ENCODE results near the gene HSF4.

Gene HSF4

GRCh38 chr16:67137605-67138004 is 26.9 kb upstream of the HSF4 start:
- no peaks in the 10 kb centered on the region for H3K9me3 ChIP-seq (ENCODE audit: severe bottlenecking)
- no peaks in the 10 kb centered on the region for H3K4me1 ChIP-seq (ENCODE audit: insufficient read depth, poor library complexity, severe bottlenecking)
- DNase-seq (ENCODE audit: low spot score) = no peak
- H3K4me3 ChIP-seq (ENCODE audit: severe bottlenecking) = no peak overlapping the region
- no peak overlapping the region for H3K27ac ChIP-seq (ENCODE audit: poor library complexity, severe bottlenecking)
- H3K36me3 ChIP-seq (ENCODE audit: low read depth) = peaks cover 71% of the 10 kb centered on the region
- H3K27me3 ChIP-seq (ENCODE audit: insufficient read depth, poor library complexity, severe bottlenecking) = no peaks in the 10 kb centered on the region
- ATAC-seq (ENCODE audit: low read depth) = no peak
- TF ChIP-seq CTCF (IDR thresholded peaks at IDR 0.05; ENCODE audit: poor library complexity, severe bottlenecking) = no peak

- TF ChIP-seq CTCF (IDR thresholded peaks at IDR 0.05; ENCODE audit: poor library complexity, severe bottlenecking) = no peak
- no peak for ATAC-seq (ENCODE audit: low read depth)
- Histone ChIP-seq H3K27me3 (ENCODE audit: insufficient read depth, poor library complexity, severe bottlenecking) (no peaks in the 10 kb centered on the region), H3K4me1 (ENCODE audit: insufficient read depth, poor library complexity, severe bottlenecking) (no peaks in the 10 kb centered on the region), H3K27ac (ENCODE audit: poor library complexity, severe bottlenecking) (no peak overlapping the region), H3K4me3 (ENCODE audit: severe bottlenecking) (no peak overlapping the region), H3K9me3 (ENCODE audit: severe bottlenecking) (no peaks in the 10 kb centered on the region), H3K36me3 (ENCODE audit: low read depth) (peaks cover 80% of the 10 kb centered on the region)
- DNase-seq (ENCODE audit: low spot score) = no peak
Measured at GRCh38 chr16:67141391-67141790, 23.2 kb upstream of the HSF4 start.

- no peak overlapping the region for H3K27ac ChIP-seq (ENCODE audit: poor library complexity, severe bottlenecking)
- TF ChIP-seq CTCF (IDR thresholded peaks at IDR 0.05; ENCODE audit: poor library complexity, severe bottlenecking) = no peak
Measured at GRCh38 chr16:67142342-67142741, 22.2 kb upstream of the HSF4 start.

GRCh38 chr16:67144943-67145342 is 19.6 kb upstream of the HSF4 start:
- no peaks in the 10 kb centered on the region for H3K27me3 ChIP-seq (ENCODE audit: insufficient read depth, poor library complexity, severe bottlenecking)
- no peak for ATAC-seq (ENCODE audit: low read depth)
- no peak for TF ChIP-seq CTCF (IDR thresholded peaks at IDR 0.05; ENCODE audit: poor library complexity, severe bottlenecking)

More at GRCh38 chr16:67142342-67142741, 22.2 kb upstream of the HSF4 start:
- H3K27me3 ChIP-seq (ENCODE audit: insufficient read depth, poor library complexity, severe bottlenecking) = no peaks in the 10 kb centered on the region
- peaks cover 86% of the 10 kb centered on the region for H3K36me3 ChIP-seq (ENCODE audit: low read depth)
- H3K4me3 ChIP-seq (ENCODE audit: severe bottlenecking) = no peak overlapping the region
- ATAC-seq (ENCODE audit: low read depth) (no peak), DNase-seq (ENCODE audit: low spot score) (no peak)
- H3K9me3 ChIP-seq (ENCODE audit: severe bottlenecking) = no peaks in the 10 kb centered on the region
- no peaks in the 10 kb centered on the region for H3K4me1 ChIP-seq (ENCODE audit: insufficient read depth, poor library complexity, severe bottlenecking)

GRCh38 chr16:67145746-67146145 is 18.8 kb upstream of the HSF4 start:
- Histone ChIP-seq H3K27ac (ENCODE audit: poor library complexity, severe bottlenecking) (no peak overlapping the region), H3K4me3 (ENCODE audit: severe bottlenecking) (no peak overlapping the region), H3K4me1 (ENCODE audit: insufficient read depth, poor library complexity, severe bottlenecking) (no peaks in the 10 kb centered on the region), H3K27me3 (ENCODE audit: insufficient read depth, poor library complexity, severe bottlenecking) (no peaks in the 10 kb centered on the region), H3K36me3 (ENCODE audit: low read depth) (peaks cover 69% of the 10 kb centered on the region), H3K9me3 (ENCODE audit: severe bottlenecking) (no peaks in the 10 kb centered on the region)
- no peak for TF ChIP-seq CTCF (IDR thresholded peaks at IDR 0.05; ENCODE audit: poor library complexity, severe bottlenecking)
- ATAC-seq (ENCODE audit: low read depth) (no peak), DNase-seq (ENCODE audit: low spot score) (no peak)

More at GRCh38 chr16:67144943-67145342, 19.6 kb upstream of the HSF4 start:
- Histone ChIP-seq H3K4me3 (ENCODE audit: severe bottlenecking) (no peak overlapping the region), H3K36me3 (ENCODE audit: low read depth) (peaks cover 77% of the 10 kb centered on the region), H3K9me3 (ENCODE audit: severe bottlenecking) (no peaks in the 10 kb centered on the region), H3K4me1 (ENCODE audit: insufficient read depth, poor library complexity, severe bottlenecking) (no peaks in the 10 kb centered on the region), H3K27ac (ENCODE audit: poor library complexity, severe bottlenecking) (no peak overlapping the region)
- DNase-seq (ENCODE audit: low spot score) = no peak
